ENCODE data around the gene PCID2. TPM values are rescaled to one million over a fixed set of nuclear protein-coding genes. Genes with fewer than 3 reads are reported as not detected.

Gene PCID2
- total and polyA plus RNA-seq, 2 of the 13 experiments (the other 11 are each of a cell fraction or from before 2014, with no cell fraction given) = 65.0 to 111 TPM

GRCh38 chr13:113159701-113160100 lies 48.8 kb downstream of the PCID2 start:
- intact Hi-C loops (cut with micrococcal nuclease; ENCODE audit: unreplicated experiment) = loop anchor here (5.0 kb wide), 1 partner anchor 48 kb away; the partner anchor contains the start of genes CUL4A and PCID2
- Histone ChIP-seq H3K27ac (ENCODE audit: extremely low read length, insufficient read depth, low read length) (no peak overlapping the region), H3K27me3 (ENCODE audit: control insufficient read depth in 1 of 2, insufficient read depth in 2 of 2, low read length in 2 of 2) (no peaks in the 10 kb centered on the region), H3K4me2 (ENCODE audit: low read depth, low read length) (peak overlapping the region; percentile 94), H2AFZ (ENCODE audit: low read length) (no peak overlapping the region), H3K4me3 (replicated peaks in 1 of 3; ENCODE audit: insufficient read depth in 1 of 3, low read depth in 2 of 3, low read length in 3 of 3) (peak overlapping the region in 2 of 3 experiments; percentile 10 to 72; a peak in 1 of 6 replicates), H3K4me1 (ENCODE audit: insufficient read depth, low read length) (peaks cover 54% of the 10 kb centered on the region), H4K20me1 (ENCODE audit: insufficient read depth, low read length) (no peaks in the 10 kb centered on the region), H3K79me2 (ENCODE audit: insufficient read depth, low read length) (no peaks in the 10 kb centered on the region), H3K9me3 (ENCODE audit: low read length) (0 out of 2 replicates have a peak, but pooled peaks cover 5% of the 10 kb centered on the region), H3K36me3 (replicated peaks in 1 of 2; ENCODE audit: control insufficient read depth in 1 of 2, insufficient read depth in 2 of 2, low read length in 2 of 2) (no peaks in the 10 kb centered on the region), H3K9ac (ENCODE audit: insufficient read depth, low read depth, low read length) (no peak overlapping the region)
- no peak for FAIRE-seq
- DNase-seq (ENCODE audit: low spot score) = no peak
- in situ Hi-C loops (cut with HindIII; ENCODE audit: extremely low pct_ligation_motif_present, low pct_unique_long_range_greater_than_20kb) = no loop called here
- POLR2A ChIA-PET = interaction anchor here (2.1 kb wide), 1 partner anchor 10 kb away, joined by 11 read pairs; no protein-coding TSS in a partner anchor
- ATAC-seq = peak; percentile 15
- BruUV-seq (replicated peaks) = no TSS peak
- 83% methylated on average over 13 of the region's 20 CpGs for WGBS (ENCODE audit: low lambda C conversion rate)
- CTCF ChIA-PET (ENCODE audit: low intra/inter-chr PET ratio, low total read pairs) = no interaction called here
- TF ChIP-seq MED1 (CRISPR knock-in tag; IDR thresholded peaks at IDR 0.05) (no peak), ZBTB38 (CRISPR knock-in tag; IDR thresholded peaks at IDR 0.05) (peak; percentile 98), YY1 (IDR thresholded peaks at IDR 0.05; ENCODE audit: insufficient read depth, insufficient replicate concordance, low read depth, low read length) (no peak), ZBTB33 (CRISPR knock-in tag; IDR thresholded peaks at IDR 0.05) (peak; percentile 94), SATB2 (CRISPR knock-in tag; IDR thresholded peaks at IDR 0.05) (no peak), ZNF263 (CRISPR knock-in tag; IDR thresholded peaks at IDR 0.05) (peak; percentile 72), KDM5B (CRISPR knock-in tag; IDR thresholded peaks at IDR 0.05; ENCODE audit: borderline replicate concordance) (no peak), TEF (CRISPR knock-in tag; IDR thresholded peaks at IDR 0.05) (no peak), ZNF674 (CRISPR knock-in tag; IDR thresholded peaks at IDR 0.05; ENCODE audit: low read depth) (no peak), ZNF570 (CRISPR knock-in tag; IDR thresholded peaks at IDR 0.05; ENCODE audit: borderline replicate concordance) (no peak), PHF5A (CRISPR knock-in tag; IDR thresholded peaks at IDR 0.05; ENCODE audit: low read depth, unreplicated experiment) (no peak), HMG20A (CRISPR knock-in tag; IDR thresholded peaks at IDR 0.05; ENCODE audit: borderline replicate concordance) (no peak), ZNF136 (CRISPR knock-in tag; IDR thresholded peaks at IDR 0.05; ENCODE audit: low read depth) (no peak), ZNF646 (CRISPR knock-in tag; IDR thresholded peaks at IDR 0.05) (no peak), HNRNPL (IDR thresholded peaks at IDR 0.05; ENCODE audit: low read depth, low read length) (no peak)

Measured in HepG2 (cell line).